Posterior vena cava (tissue), 2 donors: ENCODE results near the gene HCFC1R1. TPM values are rescaled to one million over a fixed set of nuclear protein-coding genes. Genes with fewer than 3 reads are reported as not detected.

Experiments
- DNase-seq: peaks from one replicate; pipeline ENCODE4 v3.0.0-alpha.2; 2020; ENCODE audit warnings: low spot score
- intact Hi-C, 2 donors: fragments of 100-400 bp; cut with DNase I; formaldehyde crosslinking; loops; one replicate each; pipeline versions ENCODE4 v1.14.1 to v1.14.2; 2022 to 2023
- total RNA-seq, 2 donors: library from RNA; stranded (reverse); fragmentation: NEBNext Ultra II Directional; extraction: Animal tissue kit (Norgen Biotek cat#: 25700); gene quantifications; one replicate each; pipeline ENCODE4 v1.2.1, GENCODE V29; 2021
- donor health status: DM: yes; HTN: yes; CAD: no.
- donor health status: DM: yes; HTN: yes; CAD: no.

The HCFC1R1 gene
- total RNA-seq, 2 donors from 2014 or later: 63.3 to 104 TPM

- intact Hi-C loops: no loop called here
- DNase-seq: no peak
These were observed 21.0 kb upstream of the HCFC1R1 start for GRCh38 chr16:3044708-3045107.

DNA sequence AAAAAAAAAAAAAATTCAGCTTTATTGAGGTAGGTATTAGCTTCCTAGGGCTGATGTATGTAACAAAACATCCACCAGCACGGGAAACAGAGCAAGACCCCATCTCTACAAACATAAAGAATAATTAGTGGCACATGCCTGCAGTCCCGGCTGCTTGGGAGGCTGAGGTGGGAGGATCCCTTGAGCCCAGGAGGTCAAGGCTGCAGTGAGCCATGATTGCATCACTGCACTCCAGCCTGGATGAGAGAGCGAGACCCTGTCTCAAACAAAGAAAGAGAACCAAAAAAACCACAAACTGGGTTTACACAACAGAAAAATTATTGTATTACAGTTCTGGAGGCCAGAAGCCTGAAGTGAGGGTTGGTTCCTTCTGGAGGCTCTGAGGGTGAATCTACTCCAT, 18.6 kb upstream of the HCFC1R1 start:
- intact Hi-C loops: no loop called here

GRCh38 chr16:3038896-3039295, 15.2 kb upstream of the HCFC1R1 start:
- no peak for DNase-seq
- intact Hi-C loops: no loop called here

More for the DNA sequence above, 18.6 kb upstream of the HCFC1R1 start:
- no peak for DNase-seq

DNA sequence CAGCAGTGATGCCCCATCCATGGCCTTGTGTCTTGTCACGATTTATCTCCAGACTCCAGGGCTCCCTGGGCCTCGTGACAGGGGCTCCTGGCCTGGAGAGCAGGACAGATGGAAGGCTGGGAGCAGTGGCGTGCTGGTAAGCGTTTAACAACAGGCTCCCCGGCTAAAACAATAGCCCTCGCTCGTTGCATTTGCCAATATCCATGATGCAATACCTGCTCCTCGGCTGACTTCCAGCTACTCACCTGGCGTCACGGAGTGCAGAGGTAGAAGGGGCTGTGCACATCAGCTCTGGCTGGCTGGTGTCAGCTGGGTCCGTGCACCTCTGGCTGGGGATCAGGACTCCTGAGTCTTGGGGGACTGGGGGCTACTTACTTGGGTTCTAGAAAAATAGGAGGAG, 14.5 kb upstream of the HCFC1R1 start:
- DNase-seq: no peak
- intact Hi-C loops: no loop called here

GRCh38 chr16:3036726-3037315, 13.1 kb upstream of the HCFC1R1 start, which contains the start of gene BICDL2:
Gene BICDL2 (minus strand): TSS chr16:3036944. CDS start chr16:3035496, 1,448 bp downstream.
- intact Hi-C loops: no loop called here

DNA sequence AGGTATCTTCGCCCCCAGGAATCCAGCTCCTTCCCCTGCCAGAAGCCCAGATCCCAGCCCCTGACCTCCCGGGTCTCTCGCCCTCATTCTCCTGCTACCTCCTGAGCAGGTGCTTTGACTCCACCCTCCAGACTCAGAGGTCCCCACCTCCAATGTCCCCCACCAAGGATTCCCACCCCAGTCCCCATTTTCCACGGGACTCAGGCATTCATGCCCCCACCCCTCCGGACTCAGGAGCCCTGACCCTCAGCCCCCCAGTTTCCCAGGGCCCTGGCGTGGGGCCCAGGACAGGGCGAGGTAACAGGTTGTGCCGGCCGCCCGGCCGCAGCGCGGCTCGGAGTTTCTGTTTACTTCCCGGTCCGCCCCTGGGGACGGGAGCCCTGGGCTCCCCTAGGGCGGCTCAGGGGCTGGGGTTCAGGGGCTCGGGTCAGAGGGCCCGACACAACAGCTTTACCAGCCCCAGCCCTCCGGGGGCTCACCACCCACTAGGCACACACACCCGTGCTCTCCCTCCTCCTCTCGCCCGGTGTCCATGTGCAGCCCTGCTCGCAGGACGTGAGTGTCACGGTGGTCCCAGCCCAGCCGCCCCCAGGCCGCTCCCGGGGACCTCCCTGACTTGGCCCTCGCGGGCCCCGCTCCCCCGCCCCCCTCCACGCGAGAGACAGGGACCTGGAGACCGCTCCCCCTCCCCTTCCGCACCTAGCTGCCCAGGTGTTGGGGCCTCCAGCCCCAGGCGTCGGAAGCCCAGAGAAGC, 12.4 kb upstream of the HCFC1R1 start:
- no peak for DNase-seq
- intact Hi-C loops: no loop called here

More at GRCh38 chr16:3036726-3037315, 13.1 kb upstream of the HCFC1R1 start, which contains the start of gene BICDL2:
- no peak for DNase-seq

DNA sequence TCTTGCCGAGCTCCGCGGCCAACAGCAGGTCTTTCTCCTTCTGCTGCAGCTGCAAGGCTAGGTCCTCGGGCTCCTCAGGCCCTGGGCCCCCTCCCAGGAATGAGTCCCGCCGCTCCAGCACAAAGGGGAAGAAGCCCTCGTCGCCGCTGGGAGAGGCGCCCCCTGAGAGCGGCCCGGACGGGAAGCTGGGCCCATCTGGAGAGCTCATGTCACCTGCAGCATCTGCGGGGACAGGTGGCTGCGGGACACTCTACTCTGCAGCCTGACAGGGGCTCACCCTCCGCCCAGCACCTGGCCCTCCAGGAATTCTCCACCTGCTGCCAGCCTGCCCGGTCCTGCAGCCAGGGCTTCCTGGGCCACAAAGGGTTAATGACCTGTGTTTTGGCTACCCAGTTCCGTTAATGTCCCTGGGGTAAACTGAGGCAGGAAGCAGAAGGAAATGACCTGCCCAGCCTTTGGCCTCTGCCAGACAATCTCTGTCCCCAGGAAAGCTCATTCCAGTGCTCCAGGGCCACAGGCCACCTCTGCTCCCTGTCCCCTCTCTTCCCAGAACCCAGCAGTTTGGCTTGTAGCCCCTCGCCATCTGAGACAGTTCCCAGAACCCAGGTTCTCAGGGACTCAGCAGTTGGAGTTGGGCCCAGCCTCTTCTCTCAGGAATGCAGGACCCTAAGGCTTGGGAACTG, 11.7 kb upstream of the HCFC1R1 start:
- intact Hi-C loops: no loop called here
- peak; percentile 63 for DNase-seq

DNA sequence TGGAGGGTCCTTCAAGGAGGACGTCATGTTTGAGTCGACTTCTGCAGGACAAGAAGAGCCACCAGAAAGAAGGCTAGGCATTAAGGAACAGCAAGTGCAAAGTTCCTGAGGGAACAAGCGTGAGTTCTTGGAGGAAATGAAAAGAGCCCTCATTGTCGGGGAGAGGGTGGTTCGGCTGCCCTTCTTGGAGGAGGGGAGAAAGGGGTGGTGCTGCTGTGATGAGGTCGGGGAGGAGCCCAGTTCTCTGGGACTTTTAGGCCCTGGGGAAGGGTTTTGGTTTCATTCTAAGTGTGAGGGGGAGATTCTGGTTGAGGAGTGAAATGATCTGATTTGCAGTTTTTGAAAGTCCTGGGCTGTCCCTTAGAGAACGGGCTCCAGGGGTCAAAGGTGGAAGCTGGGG, 8.9 kb upstream of the HCFC1R1 start:
- intact Hi-C loops: no loop called here
- DNase-seq: no peak

- intact Hi-C loops: no loop called here
- DNase-seq: no peak
These were observed 6.8 kb upstream of the HCFC1R1 start for GRCh38 chr16:3030222-3031212.

- no peak for DNase-seq
- intact Hi-C loops: no loop called here
These were observed 5.9 kb upstream of the HCFC1R1 start for GRCh38 chr16:3029491-3030221.

DNA sequence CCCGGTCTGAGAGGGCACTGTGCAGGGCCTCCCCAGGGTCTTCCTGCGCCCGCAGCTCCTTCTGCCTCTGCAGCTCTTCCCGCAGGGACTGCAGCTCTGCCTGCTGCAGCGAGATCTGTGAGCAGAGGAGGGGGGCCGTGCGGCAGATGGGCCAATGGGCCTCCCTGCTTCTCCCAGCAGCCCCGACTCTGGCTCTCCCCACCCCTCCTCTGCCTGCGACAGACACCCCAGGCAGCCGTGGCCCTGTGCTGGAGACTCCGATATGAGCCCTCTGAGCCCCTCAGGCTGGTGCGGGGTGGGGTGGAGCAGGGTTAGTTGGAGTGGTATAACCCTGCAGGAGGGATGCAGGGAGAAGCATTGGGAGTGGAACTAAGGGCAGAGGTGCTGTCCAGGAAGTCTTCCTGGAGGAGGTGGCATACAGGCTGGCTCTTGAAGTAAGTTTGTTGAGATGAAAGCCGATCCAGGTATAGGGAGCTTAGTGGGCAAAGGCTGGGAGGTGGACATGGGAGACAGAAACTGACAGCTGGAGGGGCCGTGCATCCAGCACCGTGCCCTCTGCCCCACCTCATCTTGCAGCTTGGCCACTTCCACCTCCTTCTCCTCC, 5.1 kb upstream of the HCFC1R1 start:
- DNase-seq: no peak
- intact Hi-C loops: no loop called here

DNA sequence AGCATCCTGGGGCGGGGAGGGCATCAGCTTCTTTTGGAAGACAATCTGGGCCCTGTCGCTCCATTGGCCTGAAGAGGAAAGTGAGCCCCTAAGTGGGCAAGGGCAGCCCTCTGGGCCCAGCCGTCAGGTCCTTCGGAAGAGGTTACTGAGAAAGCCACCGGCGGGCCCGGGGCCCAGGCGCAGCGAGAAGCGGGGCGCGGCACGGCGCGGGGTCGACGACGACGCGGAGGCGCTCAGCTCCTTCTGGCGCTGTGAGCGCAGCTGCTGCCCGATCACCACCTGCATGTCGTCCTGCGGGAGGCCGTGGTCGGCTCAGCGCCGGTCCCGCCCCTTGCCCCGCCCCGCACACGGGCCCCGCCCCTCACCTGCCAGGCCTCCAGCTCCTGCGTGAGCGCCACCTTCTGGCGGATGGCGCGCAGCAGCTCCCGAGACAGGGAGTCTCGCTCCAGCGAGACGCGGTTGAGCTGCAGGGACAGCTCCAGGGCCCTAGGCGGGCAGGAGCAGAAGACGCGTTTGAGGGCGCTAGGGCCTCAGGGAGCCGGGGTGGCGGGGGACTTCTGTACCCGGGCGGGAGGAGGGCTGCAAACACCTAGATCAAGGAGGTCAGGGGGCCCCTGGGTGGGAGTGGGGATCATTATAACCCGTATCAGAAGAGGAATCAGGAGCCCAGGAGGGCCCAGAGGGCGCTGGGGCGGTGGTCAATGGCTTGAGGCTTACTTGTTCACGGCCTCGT, 4.4 kb upstream of the HCFC1R1 start:
- intact Hi-C loops: no loop called here
- peak; percentile 93 for DNase-seq

DNA sequence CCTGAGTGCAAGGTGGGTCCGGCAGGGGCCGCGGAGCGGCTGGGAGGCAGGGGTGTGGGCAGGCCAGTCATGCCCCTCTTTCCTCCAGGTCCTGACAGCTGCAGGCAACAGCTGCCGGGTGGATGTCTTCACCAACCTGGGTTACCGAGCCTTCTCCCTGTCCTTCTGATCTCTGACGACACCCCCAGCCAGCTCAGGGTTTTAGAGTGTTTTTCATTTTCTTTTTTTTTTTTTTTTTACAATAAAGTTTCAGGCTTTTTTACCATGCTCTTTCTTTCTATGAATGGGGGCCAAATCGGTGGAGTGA, 3.7 kb upstream of the HCFC1R1 start:
- intact Hi-C loops: no loop called here
- DNase-seq: no peak

DNA sequence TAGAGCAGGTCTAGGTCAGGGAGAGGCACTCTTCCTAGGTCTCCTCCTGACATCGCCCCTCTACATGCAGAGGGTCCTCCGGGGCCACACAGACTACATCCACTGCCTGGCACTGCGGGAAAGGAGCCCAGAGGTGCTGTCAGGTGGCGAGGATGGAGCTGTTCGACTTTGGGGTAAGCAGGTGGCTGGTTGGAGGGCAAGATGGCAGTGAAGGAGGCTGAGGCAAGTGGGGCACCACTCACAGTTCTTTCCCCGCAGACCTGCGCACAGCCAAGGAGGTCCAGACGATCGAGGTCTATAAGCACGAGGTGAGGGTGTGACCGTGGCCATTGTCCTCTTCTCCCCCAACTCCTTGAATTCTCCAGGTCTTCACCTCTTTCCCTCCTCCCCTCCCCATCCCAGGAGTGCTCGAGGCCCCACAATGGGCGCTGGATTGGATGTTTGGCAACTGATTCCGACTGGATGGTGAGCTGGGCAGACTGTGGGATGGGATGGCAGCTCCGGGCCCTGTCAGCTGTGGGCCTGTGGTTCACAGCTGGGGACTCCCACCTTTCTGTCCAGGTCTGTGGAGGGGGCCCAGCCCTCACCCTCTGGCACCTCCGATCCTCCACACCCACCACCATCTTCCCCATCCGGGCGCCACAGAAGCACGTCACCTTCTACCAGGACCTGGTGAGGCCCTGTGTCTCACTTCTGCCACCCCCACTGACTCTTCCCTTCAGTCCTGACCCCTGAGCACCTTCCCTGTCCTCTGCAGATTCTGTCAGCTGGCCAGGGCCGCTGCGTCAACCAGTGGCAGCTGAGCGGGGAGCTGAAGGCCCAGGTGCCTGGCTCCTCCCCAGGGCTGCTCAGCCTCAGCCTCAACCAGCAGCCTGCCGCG, 3.1 kb upstream of the HCFC1R1 start:
- no peak for DNase-seq
- intact Hi-C loops: no loop called here

DNA sequence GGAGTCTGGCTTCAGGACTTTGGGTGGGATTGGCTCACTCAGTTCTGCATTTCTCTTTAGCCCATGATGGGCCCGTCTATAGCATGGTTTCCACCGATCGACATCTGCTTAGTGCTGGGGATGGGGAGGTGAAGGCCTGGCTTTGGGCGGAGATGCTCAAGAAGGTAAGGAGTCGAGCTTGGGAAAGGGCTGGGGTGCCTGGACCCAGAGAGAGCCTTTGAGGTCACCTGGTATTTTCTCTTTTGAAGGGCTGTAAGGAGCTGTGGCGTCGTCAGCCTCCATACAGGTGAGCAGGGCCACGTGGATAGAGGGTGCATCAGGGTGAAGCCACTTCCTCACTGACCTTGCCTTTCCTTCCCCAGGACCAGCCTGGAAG, 2.2 kb upstream of the HCFC1R1 start:
- intact Hi-C loops: no loop called here

GRCh38 chr16:3025032-3026002, 1.6 kb upstream of the HCFC1R1 start:
- intact Hi-C loops: no loop called here
- no peak for DNase-seq

More for the DNA sequence above, 2.2 kb upstream of the HCFC1R1 start:
- DNase-seq: no peak
